GM20000 (cell line): ENCODE data around the gene FLT4.

Source experiments
- DNase-seq: peaks from one replicate; pipeline ENCODE4 v3.0.0; 2012; ENCODE audit warnings: low spot score
- CTCF ChIP-seq: IDR thresholded peaks from 2 replicates; pipeline ENCODE4 v1.5.1; 2012; ENCODE audit warnings: mild to moderate bottlenecking, control low read depth; ENCODE audit errors: extremely low read depth, missing control alignments

The FLT4 gene

GRCh38 chr5:180623411-180623834 is 26.0 kb downstream of the FLT4 start:
- DNase-seq = no peak
- TF ChIP-seq CTCF = no peak

DNA sequence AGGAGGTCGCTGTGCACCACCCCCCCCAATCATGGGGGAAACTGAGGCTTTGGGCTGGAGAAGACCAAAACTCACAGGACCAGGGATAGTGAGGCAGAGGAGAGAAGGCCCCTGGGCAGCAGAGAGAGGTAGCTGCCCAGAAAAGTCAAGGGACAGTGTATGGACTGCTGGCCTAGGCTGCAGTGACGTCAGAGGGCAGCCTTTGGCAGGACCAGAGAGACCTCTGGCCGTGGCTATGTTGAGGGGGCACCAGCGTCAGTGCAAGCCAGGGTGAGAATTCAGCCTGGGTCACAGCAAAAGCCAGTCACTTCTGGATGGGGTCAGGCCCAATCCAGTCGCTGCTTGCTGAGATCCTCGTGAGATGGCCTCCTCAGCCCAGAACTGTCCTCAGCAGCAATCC is 26.5 kb downstream of the FLT4 start:
- DNase-seq = no peak
- TF ChIP-seq CTCF = no peak

GRCh38 chr5:180621311-180621710 is 28.1 kb downstream of the FLT4 start:
- no peak for DNase-seq
- TF ChIP-seq CTCF = no peak

DNA sequence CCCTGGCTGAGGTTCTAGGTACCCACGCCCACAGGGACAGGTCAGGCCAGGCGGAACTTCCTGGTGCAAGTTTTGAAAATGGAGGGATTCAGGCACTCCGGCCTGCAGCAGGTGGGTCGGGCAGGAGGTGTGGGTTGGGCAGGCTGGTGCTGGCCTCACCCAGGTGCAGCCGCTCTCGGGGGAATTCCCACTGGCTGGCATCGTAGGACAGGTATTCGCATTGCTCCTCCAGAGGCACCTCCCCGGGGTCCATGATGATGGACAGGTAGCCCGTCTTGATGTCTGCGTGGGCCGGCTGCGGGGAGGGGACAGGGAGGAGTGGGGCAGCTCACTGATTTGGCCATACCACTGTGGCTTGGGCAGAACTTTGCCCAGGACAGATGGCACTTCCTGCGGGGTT is 29.4 kb downstream of the FLT4 start:
- DNase-seq = no peak
- no peak for TF ChIP-seq CTCF

DNA sequence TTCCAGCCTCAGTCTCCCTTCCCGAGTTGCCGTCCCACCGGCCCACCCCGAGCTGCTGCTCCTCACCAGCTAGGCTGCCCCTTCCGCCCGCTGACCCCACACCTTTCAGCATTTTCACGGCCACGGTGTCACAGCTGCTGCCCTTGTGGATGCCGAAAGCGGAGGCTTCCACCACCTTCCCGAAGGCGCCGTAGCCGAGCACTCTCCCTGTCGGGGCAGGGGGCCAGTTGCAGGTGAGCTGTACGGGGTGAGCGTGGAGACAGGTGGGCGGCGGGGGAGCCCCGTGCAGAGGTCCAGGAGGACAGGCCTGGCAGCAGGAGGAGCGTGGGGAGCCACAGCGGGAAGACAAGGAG is 29.9 kb downstream of the FLT4 start:
- DNase-seq = no peak
- no peak for TF ChIP-seq CTCF

GRCh38 chr5:180618829-180619562 is 30.4 kb downstream of the FLT4 start:
- TF ChIP-seq CTCF = peak; percentile 34
- peak; percentile 84 for DNase-seq

- no peak for DNase-seq
- no peak for TF ChIP-seq CTCF
Observed at GRCh38 chr5:180618487-180618828, 30.9 kb downstream of the FLT4 start.
